ENCODE measurements around the gene SCGB1C1.
"Not testable (repeated sequence)": the region's sequence is repeated elsewhere in the genome, so short reads cannot be mapped to it uniquely, and the experiment has no call there.

GRCh38 chr11:191490-192478 lies 1.1 kb upstream of the SCGB1C1 start:
- peak; percentile 15 to 32 (median 22); a peak in 3 of 6 replicates for TF ChIP-seq CTCF (IDR thresholded peaks at IDR 0.05 in 2 of 3, conservative IDR thresholded peaks at IDR 0.05 in 1 of 3; ENCODE audit: borderline replicate concordance in 1 of 3, insufficient read depth in 1 of 3, low read depth in 2 of 3, low read length in 2 of 3)
- TF ChIP-seq ZFX (IDR thresholded peaks at IDR 0.05); CBX3 (IDR thresholded peaks at IDR 0.05; ENCODE audit: low read depth); EZH2phosphoT487 (IDR thresholded peaks at IDR 0.05; ENCODE audit: borderline replicate concordance); EZH2 (IDR thresholded peaks at IDR 0.05); TCF7L2 (IDR thresholded peaks at IDR 0.05; ENCODE audit: borderline replicate concordance, extremely low read depth, insufficient read depth, insufficient read length); POLR2AphosphoS5 (IDR thresholded peaks at IDR 0.05; ENCODE audit: low read depth, low read length); ATF3 (IDR thresholded peaks at IDR 0.05); EGR1 (IDR thresholded peaks at IDR 0.05; ENCODE audit: low read depth); POLR2A (IDR thresholded peaks at IDR 0.05; ENCODE audit: borderline replicate concordance, extremely low read depth, insufficient read depth, insufficient read length); MAX (IDR thresholded peaks at IDR 0.05); SIN3A (IDR thresholded peaks at IDR 0.05; ENCODE audit: low read depth): not testable (repeated sequence)
- TF ChIP-seq RAD21 (IDR thresholded peaks at IDR 0.05; ENCODE audit: low read depth) = peak; percentile 28; the same call in 1 of the 2 replicates
